ENCODE measurements around the gene TPGS1. TPM values are rescaled to one million over a fixed set of nuclear protein-coding genes. Genes with fewer than 3 reads are reported as not detected.

TPGS1 gene
- total and polyA plus RNA-seq, 2 donors from 2014 or later, result 17.9 to 23.1 TPM

GRCh38 chr19:483332-484072, 23.8 kb upstream of the TPGS1 start:
- Histone ChIP-seq H3K36me3 (ENCODE audit: control insufficient read depth in 2 of 3, insufficient read depth in 3 of 3, low read length in 3 of 3) (no peaks in the 10 kb centered on the region), H3K4me3 (ENCODE audit: low read length in 3 of 3) (no peak overlapping the region), H3K4me1 (ENCODE audit: control insufficient read depth in 2 of 3, insufficient read depth in 2 of 3, low read depth in 1 of 3, low read length in 3 of 3) (peaks cover 0 to 3% (median 0%) of the 10 kb centered on the region in 3 donors), H3K9ac (ENCODE audit: low read length in 3 of 3) (no peak overlapping the region), H3K27ac (ENCODE audit: low read depth in 2 of 2, low read length in 2 of 2) (no peak overlapping the region), H3K9me3 (ENCODE audit: control insufficient read depth in 2 of 3, insufficient read depth in 1 of 3, low read length in 3 of 3) (no peaks in the 10 kb centered on the region), H3K27me3 (ENCODE audit: control insufficient read depth, insufficient read depth, low read length) (no peaks in the 10 kb centered on the region)
- TF ChIP-seq CTCF (IDR thresholded peaks at IDR 0.05; ENCODE audit: borderline replicate concordance, extremely low read depth, insufficient read depth), result no peak
- FAIRE-seq, result no peak
- intact Hi-C loops (cut with DNase I), result no loop called here
- no peak for DNase-seq

- Histone ChIP-seq H3K27me3 (ENCODE audit: control insufficient read depth, insufficient read depth, low read length) (no peaks in the 10 kb centered on the region), H3K27ac (ENCODE audit: low read depth in 2 of 2, low read length in 2 of 2) (no peak overlapping the region), H3K36me3 (ENCODE audit: control insufficient read depth in 2 of 3, insufficient read depth in 3 of 3, low read length in 3 of 3) (no peaks in the 10 kb centered on the region), H3K4me1 (ENCODE audit: control insufficient read depth in 2 of 3, insufficient read depth in 2 of 3, low read depth in 1 of 3, low read length in 3 of 3) (peaks cover 0 to 5% (median 1%) of the 10 kb centered on the region in 3 donors), H3K9ac (ENCODE audit: low read length in 3 of 3) (no peak overlapping the region), H3K9me3 (ENCODE audit: control insufficient read depth in 2 of 3, insufficient read depth in 1 of 3, low read length in 3 of 3) (no peaks in the 10 kb centered on the region), H3K4me3 (ENCODE audit: low read length in 3 of 3) (no peak overlapping the region)
- FAIRE-seq (no peak), DNase-seq (peak in 1 of 5 donors; percentile 55)
- intact Hi-C loops (cut with DNase I), result no loop called here
- no peak for TF ChIP-seq CTCF (IDR thresholded peaks at IDR 0.05; ENCODE audit: borderline replicate concordance, extremely low read depth, insufficient read depth)
Measured at GRCh38 chr19:484494-484893, 22.8 kb upstream of the TPGS1 start.

GRCh38 chr19:485077-485476, 22.2 kb upstream of the TPGS1 start:
- Histone ChIP-seq H3K4me1 (ENCODE audit: control insufficient read depth in 2 of 3, insufficient read depth in 2 of 3, low read depth in 1 of 3, low read length in 3 of 3) (peaks cover 0 to 6% (median 3%) of the 10 kb centered on the region in 3 donors), H3K27ac (ENCODE audit: low read depth in 2 of 2, low read length in 2 of 2) (no peak overlapping the region), H3K9me3 (ENCODE audit: control insufficient read depth in 2 of 3, insufficient read depth in 1 of 3, low read length in 3 of 3) (no peaks in the 10 kb centered on the region), H3K9ac (ENCODE audit: low read length in 3 of 3) (no peak overlapping the region), H3K36me3 (ENCODE audit: control insufficient read depth in 2 of 3, insufficient read depth in 3 of 3, low read length in 3 of 3) (no peaks in the 10 kb centered on the region), H3K4me3 (ENCODE audit: low read length in 3 of 3) (no peak overlapping the region), H3K27me3 (ENCODE audit: control insufficient read depth, insufficient read depth, low read length) (no peaks in the 10 kb centered on the region)
- peak in 1 of 5 donors; percentile 55 for DNase-seq
- intact Hi-C loops (cut with DNase I), result no loop called here
- no peak for FAIRE-seq
- no peak for TF ChIP-seq CTCF (IDR thresholded peaks at IDR 0.05; ENCODE audit: borderline replicate concordance, extremely low read depth, insufficient read depth)

All from kidney (tissue), 14 donors.